Stimulated activated naive CD4-positive, alpha-beta T cell treated with Interleukin-2 at 50 U/mL for 16 hours (primary cell): Measurements from ENCODE around the gene CPSF6.
"Not testable (repeated sequence)": the region's sequence is repeated elsewhere in the genome, so short reads cannot be mapped to it uniquely, and the experiment has no call there.

Experiments
- DNase-seq: peaks from one replicate; lab custom pipeline; 2025; lab: John Stamatoyannopoulos, UW

The CPSF6 gene

GRCh38 chr12:69239352-69239921 lies at the start of gene CPSF6:
CPSF6 (plus strand) TSS chr12:69239569; CDS start chr12:69239647, 78 bp downstream.
- DNase-seq = peak; percentile 95

GRCh38 chr12:69196302-69197288 lies 42.8 kb upstream of the CPSF6 start:
- DNase-seq = no peak

- not testable (repeated sequence) for DNase-seq
Measured at GRCh38 chr12:69199976-69200375, 39.4 kb upstream of the CPSF6 start.

- no peak for DNase-seq
Measured at GRCh38 chr12:69204191-69204590, 35.2 kb upstream of the CPSF6 start.

GRCh38 chr12:69210661-69211060 lies 28.7 kb upstream of the CPSF6 start:
- no peak for DNase-seq

- DNase-seq = no peak
Measured at GRCh38 chr12:69211160-69211559, 28.2 kb upstream of the CPSF6 start.

- DNase-seq = no peak
Measured at GRCh38 chr12:69214169-69214568, 25.2 kb upstream of the CPSF6 start.

- DNase-seq = no peak
Measured at GRCh38 chr12:69225251-69225910, 14.0 kb upstream of the CPSF6 start.

- DNase-seq = no peak
Measured at GRCh38 chr12:69231479-69231878, 7.9 kb upstream of the CPSF6 start.

- DNase-seq = no peak
Measured at GRCh38 chr12:69238589-69239351, 599 bp upstream of the CPSF6 start.

- DNase-seq = peak; percentile 41
Measured at GRCh38 chr12:69239922-69240630, 707 bp downstream of the CPSF6 start.

GRCh38 chr12:69240631-69240995 lies 1.2 kb downstream of the CPSF6 start:
- DNase-seq = peak; percentile 52

GRCh38 chr12:69241438-69242092 lies 2.2 kb downstream of the CPSF6 start:
- DNase-seq = no peak

- no peak for DNase-seq
Measured at GRCh38 chr12:69243099-69244084, 4.0 kb downstream of the CPSF6 start.

- DNase-seq = no peak
Measured at GRCh38 chr12:69247268-69248018, 8.1 kb downstream of the CPSF6 start.

GRCh38 chr12:69252033-69252432 lies 12.7 kb downstream of the CPSF6 start:
- DNase-seq = no peak

- no peak for DNase-seq
Measured at GRCh38 chr12:69254046-69254445, 14.7 kb downstream of the CPSF6 start.

GRCh38 chr12:69254862-69255261 lies 15.5 kb downstream of the CPSF6 start:
- DNase-seq = no peak

- DNase-seq = no peak
Measured at GRCh38 chr12:69258655-69259054, 19.3 kb downstream of the CPSF6 start.
